H1 (cell line): ENCODE results near the gene NELL1. TPM values are rescaled to one million over a fixed set of nuclear protein-coding genes. Genes with fewer than 3 reads are reported as not detected.

Experiments
- CBX5 ChIP-seq: fragments of 300-800, 300-1000 bp; sonication (generic); IDR thresholded peaks from 2 replicates; pipeline ENCODE4 v1.7.1; 2016; ENCODE audit warnings: antibody characterized with exemption, low read length, low read depth
- EGR1 ChIP-seq: IDR thresholded peaks from 2 replicates; pipeline ENCODE4 v1.6.1; 2011; ENCODE audit warnings: low read depth, low read length, borderline replicate concordance
- MAFK ChIP-seq: IDR thresholded peaks from 2 replicates; pipeline ENCODE4 v1.6.1; 2012; ENCODE audit warnings: low read depth, mild to moderate bottlenecking, improper control_type of control experiment, low read length
- SAP30 ChIP-seq: fragments of 300-600 bp; sonication (generic); IDR thresholded peaks from 2 replicates; pipeline ENCODE4 v1.7.1; 2012; ENCODE audit warnings: low read length, moderate library complexity, mild to moderate bottlenecking, inconsistent platforms; ENCODE audit not compliant: insufficient read depth, insufficient replicate concordance
- SIRT6 ChIP-seq: IDR thresholded peaks from one replicate; pipeline ENCODE4 v1.7.1; 2012; ENCODE audit warnings: low read length, inconsistent platforms
- SUZ12 ChIP-seq: fragments of 200-600 bp; sonication (generic); IDR thresholded peaks from 2 replicates; pipeline ENCODE4 v1.6.1; 2012; ENCODE audit warnings: mild to moderate bottlenecking, inconsistent platforms, low read length, moderate library complexity, mixed read lengths
- polyA plus RNA-seq, 7 experiments: library from polyadenylated mRNA; depleted of rRNA in 3 of 7; stranded (reverse) in 5 of 7; unstranded in 2 of 7; fragments of >200 nt in 5 of 7; fragments of 200-250 nt in 2 of 7; gene quantifications; 1 replicate in 5 of 7; 2 replicates in 1 of 7; 4 replicates in 1 of 7; pipeline versions ENCODE4 v1.2.1 to v1.2.3, GENCODE V29; 2011 to 2013; ENCODE audit warnings: missing spikeins in 2 of 7, mixed read lengths in 2 of 7
- total RNA-seq: library from RNA; stranded (reverse); fragmentation: NEBNext Ultra II Directional; extraction: Animal tissue kit (Norgen Biotek cat#: 25700); gene quantifications from 2 replicates; pipeline ENCODE4 v1.2.1, GENCODE V29; 2021
- TF ChIP-seq, protein P1 (sequence below): fragments of 300-600 bp; sonication (generic); IDR thresholded peaks from 2 replicates; pipeline ENCODE4 v1.7.1; 2012; ENCODE audit warnings: low read length, moderate library complexity, mild to moderate bottlenecking, inconsistent platforms; ENCODE audit not compliant: insufficient replicate concordance
- TF ChIP-seq, protein P2 (sequence below): IDR thresholded peaks from 2 replicates; pipeline ENCODE4 v1.6.1; 2011; ENCODE audit warnings: low read depth, mild to moderate bottlenecking, low read length; ENCODE audit not compliant: insufficient read depth
- TF ChIP-seq, protein P3 (sequence below): IDR thresholded peaks from 2 replicates; pipeline ENCODE4 v1.6.1; 2012; ENCODE audit warnings: low read length, inconsistent platforms

Gene NELL1
- total and polyA plus RNA-seq, 2 of the 8 experiments (the other 6 are each of a cell fraction or from before 2014, with no cell fraction given): 0.21 TPM; not detected in 1

DNA sequence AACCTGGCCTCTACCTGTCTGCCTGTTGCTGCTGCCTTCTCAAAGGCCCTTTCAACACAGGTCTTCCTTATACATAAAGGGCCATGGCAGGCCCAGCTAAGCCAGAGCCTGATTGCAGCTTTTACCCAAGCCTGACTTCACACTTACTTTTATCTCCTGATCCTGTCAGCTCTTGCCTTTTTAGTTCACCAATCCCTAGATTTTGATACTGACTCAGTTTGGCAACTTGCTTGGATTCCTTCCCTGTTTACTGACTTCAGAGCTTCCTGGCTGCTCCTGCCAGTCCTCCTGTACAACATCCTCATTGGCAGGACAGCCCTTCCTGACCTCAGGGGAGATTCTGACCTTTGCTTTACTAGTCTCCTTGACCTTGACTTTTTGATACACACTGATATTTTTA lies 195.2 kb downstream of the NELL1 start (continued):
- TF ChIP-seq, protein P1, sequence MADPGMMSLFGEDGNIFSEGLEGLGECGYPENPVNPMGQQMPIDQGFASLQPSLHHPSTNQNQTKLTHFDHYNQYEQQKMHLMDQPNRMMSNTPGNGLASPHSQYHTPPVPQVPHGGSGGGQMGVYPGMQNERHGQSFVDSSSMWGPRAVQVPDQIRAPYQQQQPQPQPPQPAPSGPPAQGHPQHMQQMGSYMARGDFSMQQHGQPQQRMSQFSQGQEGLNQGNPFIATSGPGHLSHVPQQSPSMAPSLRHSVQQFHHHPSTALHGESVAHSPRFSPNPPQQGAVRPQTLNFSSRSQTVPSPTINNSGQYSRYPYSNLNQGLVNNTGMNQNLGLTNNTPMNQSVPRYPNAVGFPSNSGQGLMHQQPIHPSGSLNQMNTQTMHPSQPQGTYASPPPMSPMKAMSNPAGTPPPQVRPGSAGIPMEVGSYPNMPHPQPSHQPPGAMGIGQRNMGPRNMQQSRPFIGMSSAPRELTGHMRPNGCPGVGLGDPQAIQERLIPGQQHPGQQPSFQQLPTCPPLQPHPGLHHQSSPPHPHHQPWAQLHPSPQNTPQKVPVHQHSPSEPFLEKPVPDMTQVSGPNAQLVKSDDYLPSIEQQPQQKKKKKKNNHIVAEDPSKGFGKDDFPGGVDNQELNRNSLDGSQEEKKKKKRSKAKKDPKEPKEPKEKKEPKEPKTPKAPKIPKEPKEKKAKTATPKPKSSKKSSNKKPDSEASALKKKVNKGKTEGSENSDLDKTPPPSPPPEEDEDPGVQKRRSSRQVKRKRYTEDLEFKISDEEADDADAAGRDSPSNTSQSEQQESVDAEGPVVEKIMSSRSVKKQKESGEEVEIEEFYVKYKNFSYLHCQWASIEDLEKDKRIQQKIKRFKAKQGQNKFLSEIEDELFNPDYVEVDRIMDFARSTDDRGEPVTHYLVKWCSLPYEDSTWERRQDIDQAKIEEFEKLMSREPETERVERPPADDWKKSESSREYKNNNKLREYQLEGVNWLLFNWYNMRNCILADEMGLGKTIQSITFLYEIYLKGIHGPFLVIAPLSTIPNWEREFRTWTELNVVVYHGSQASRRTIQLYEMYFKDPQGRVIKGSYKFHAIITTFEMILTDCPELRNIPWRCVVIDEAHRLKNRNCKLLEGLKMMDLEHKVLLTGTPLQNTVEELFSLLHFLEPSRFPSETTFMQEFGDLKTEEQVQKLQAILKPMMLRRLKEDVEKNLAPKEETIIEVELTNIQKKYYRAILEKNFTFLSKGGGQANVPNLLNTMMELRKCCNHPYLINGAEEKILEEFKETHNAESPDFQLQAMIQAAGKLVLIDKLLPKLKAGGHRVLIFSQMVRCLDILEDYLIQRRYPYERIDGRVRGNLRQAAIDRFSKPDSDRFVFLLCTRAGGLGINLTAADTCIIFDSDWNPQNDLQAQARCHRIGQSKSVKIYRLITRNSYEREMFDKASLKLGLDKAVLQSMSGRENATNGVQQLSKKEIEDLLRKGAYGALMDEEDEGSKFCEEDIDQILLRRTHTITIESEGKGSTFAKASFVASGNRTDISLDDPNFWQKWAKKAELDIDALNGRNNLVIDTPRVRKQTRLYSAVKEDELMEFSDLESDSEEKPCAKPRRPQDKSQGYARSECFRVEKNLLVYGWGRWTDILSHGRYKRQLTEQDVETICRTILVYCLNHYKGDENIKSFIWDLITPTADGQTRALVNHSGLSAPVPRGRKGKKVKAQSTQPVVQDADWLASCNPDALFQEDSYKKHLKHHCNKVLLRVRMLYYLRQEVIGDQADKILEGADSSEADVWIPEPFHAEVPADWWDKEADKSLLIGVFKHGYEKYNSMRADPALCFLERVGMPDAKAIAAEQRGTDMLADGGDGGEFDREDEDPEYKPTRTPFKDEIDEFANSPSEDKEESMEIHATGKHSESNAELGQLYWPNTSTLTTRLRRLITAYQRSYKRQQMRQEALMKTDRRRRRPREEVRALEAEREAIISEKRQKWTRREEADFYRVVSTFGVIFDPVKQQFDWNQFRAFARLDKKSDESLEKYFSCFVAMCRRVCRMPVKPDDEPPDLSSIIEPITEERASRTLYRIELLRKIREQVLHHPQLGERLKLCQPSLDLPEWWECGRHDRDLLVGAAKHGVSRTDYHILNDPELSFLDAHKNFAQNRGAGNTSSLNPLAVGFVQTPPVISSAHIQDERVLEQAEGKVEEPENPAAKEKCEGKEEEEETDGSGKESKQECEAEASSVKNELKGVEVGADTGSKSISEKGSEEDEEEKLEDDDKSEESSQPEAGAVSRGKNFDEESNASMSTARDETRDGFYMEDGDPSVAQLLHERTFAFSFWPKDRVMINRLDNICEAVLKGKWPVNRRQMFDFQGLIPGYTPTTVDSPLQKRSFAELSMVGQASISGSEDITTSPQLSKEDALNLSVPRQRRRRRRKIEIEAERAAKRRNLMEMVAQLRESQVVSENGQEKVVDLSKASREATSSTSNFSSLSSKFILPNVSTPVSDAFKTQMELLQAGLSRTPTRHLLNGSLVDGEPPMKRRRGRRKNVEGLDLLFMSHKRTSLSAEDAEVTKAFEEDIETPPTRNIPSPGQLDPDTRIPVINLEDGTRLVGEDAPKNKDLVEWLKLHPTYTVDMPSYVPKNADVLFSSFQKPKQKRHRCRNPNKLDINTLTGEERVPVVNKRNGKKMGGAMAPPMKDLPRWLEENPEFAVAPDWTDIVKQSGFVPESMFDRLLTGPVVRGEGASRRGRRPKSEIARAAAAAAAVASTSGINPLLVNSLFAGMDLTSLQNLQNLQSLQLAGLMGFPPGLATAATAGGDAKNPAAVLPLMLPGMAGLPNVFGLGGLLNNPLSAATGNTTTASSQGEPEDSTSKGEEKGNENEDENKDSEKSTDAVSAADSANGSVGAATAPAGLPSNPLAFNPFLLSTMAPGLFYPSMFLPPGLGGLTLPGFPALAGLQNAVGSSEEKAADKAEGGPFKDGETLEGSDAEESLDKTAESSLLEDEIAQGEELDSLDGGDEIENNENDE: no peak
- TF ChIP-seq EGR1 (no peak), SIRT6 (no peak), SAP30 (no peak), CBX5 (no peak), SUZ12 (no peak), MAFK (no peak)
- TF ChIP-seq, protein P2, sequence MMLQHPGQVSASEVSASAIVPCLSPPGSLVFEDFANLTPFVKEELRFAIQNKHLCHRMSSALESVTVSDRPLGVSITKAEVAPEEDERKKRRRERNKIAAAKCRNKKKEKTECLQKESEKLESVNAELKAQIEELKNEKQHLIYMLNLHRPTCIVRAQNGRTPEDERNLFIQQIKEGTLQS: no peak
- TF ChIP-seq, protein P3, sequence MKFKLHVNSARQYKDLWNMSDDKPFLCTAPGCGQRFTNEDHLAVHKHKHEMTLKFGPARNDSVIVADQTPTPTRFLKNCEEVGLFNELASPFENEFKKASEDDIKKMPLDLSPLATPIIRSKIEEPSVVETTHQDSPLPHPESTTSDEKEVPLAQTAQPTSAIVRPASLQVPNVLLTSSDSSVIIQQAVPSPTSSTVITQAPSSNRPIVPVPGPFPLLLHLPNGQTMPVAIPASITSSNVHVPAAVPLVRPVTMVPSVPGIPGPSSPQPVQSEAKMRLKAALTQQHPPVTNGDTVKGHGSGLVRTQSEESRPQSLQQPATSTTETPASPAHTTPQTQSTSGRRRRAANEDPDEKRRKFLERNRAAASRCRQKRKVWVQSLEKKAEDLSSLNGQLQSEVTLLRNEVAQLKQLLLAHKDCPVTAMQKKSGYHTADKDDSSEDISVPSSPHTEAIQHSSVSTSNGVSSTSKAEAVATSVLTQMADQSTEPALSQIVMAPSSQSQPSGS: no peak
